Left ventricle myocardium superior (tissue), 1 donor: ENCODE results near the gene CDH26. TPM values are rescaled to one million over a fixed set of nuclear protein-coding genes. Genes with fewer than 3 reads are reported as not detected.

Source experiments
- ATAC-seq: fragments of 200-7000 bp; cut with Tn5 transposase; one replicate; pipeline ENCODE4 v1.9.1; 2020; ENCODE audit warnings: mild to moderate bottlenecking, moderate library complexity
- DNase-seq: peaks from one replicate; pipeline ENCODE4 v3.0.0-alpha.2; 2020
- intact Hi-C: fragments of 100-400 bp; cut with micrococcal nuclease; formaldehyde crosslinking; loops from one replicate; pipeline ENCODE4 v1.11.0; 2022
- total RNA-seq: library from RNA; stranded (reverse); fragmentation: NEBNext Ultra II Directional; extraction: Animal tissue kit (Norgen Biotek cat#: 25700); gene quantifications from one replicate; pipeline ENCODE4 v1.2.1, GENCODE V29; 2021
- donor health status: DM: no; HTN: yes; CAD: no; lungs with severe emphysema.

Gene CDH26
- total RNA-seq, 1 donor from 2014 or later = 1.6 TPM

DNA sequence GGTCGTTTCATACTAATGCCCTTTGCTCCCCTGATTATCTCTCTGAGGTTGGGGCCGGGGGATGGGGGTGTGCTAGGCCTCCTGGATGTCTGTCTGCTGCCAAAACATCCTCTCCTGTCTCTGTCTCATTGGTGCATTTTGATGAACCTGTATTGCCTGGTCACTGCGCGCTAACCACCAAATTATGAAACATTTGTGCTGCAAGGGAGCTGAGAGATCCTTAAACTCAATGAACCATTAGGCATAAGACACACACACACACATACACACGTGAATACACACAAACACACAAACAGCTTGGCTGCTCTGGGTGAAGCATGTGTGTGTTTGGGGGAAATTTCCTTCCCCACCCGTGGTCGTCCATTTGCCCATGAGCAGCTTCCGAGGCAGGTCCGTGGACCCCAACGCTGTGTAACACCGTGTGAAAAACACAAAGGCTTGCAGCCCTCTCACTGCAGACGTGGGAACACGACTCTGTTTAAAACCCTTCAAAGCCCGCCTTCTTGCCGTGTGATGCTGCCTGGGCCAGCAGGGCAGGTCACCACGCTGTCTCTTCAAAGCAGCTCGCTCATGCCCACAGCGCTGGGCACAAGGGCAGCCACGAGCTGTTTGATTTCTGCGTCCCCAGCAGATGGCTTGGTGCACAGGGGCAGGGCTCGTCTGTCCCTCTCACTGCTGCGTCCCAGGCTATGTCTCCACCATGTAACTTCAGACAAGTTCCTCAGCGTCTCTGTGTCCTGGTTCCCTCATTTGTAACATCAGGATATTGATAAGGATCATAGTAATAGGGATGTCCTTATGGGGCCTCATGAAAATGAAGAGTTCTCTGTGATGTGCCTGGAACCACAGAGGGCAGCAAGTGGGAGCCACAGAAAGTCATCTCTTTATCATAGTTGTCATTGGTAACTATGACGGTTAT lies 96.8 kb downstream of the CDH26 start:
- DNase-seq = no peak
- no peak for ATAC-seq
- intact Hi-C loops = no loop called here

DNA sequence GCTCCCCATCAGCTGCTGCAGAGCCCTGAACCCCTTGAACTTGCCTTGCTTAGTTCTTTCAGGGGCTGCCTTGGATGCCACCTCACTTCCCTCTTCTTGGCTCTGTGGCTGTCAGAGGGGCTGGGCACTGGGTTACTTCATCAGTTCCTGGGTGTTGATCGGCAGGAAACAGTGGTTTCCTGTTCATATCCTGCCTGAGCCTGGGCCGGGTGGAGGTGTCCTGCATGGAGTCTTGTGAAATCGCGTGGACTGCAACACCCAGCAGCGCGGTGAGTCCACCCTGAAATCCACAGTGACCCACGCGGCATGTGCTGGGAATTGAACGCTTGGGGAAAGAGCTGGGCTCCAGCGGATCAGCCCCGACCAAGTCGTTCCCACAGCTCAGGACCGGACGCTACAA lies 97.5 kb downstream of the CDH26 start:
- intact Hi-C loops = no loop called here
- ATAC-seq (peak; percentile 61), DNase-seq (peak; percentile 63)

DNA sequence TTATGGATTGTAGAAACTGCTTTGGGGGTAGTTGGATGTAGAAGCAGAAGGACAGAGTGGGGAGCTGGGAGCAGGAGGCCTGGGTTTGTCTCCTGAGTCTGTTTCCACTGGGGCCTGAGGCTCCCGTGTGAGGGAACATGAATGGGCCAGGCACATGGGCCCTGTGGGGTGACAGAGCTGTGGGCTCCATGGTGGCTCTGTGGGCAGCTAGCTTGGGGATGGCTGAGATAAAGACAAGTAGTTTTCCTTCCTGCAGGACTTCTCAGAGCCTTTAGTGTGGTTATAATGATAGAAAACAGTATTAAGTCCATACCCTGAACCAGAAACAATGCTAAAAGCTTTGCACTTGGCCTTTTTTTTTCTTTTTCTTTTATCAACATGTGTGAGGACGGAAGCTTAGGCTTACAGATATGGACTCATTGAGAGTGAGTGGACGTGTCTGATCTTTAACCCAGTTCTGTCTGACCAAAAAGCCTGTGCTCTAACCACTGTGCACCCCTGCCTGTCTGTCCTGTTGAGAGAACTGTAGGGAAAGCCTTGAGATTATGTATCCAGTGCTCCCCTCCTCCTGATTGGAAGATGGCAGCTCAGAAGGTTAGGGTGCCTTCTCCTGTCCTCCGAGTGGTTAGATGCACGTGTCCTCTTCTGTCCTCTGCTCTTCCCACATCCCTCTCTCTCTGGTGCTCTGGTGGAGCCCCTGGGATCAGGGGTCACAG lies 98.3 kb downstream of the CDH26 start:
- no peak for ATAC-seq
- intact Hi-C loops = no loop called here
- DNase-seq = no peak

GRCh38 chr20:60057123-60057865 lies 99.1 kb downstream of the CDH26 start:
- ATAC-seq (peak; percentile 68), DNase-seq (peak; percentile 65)
- intact Hi-C loops = no loop called here

DNA sequence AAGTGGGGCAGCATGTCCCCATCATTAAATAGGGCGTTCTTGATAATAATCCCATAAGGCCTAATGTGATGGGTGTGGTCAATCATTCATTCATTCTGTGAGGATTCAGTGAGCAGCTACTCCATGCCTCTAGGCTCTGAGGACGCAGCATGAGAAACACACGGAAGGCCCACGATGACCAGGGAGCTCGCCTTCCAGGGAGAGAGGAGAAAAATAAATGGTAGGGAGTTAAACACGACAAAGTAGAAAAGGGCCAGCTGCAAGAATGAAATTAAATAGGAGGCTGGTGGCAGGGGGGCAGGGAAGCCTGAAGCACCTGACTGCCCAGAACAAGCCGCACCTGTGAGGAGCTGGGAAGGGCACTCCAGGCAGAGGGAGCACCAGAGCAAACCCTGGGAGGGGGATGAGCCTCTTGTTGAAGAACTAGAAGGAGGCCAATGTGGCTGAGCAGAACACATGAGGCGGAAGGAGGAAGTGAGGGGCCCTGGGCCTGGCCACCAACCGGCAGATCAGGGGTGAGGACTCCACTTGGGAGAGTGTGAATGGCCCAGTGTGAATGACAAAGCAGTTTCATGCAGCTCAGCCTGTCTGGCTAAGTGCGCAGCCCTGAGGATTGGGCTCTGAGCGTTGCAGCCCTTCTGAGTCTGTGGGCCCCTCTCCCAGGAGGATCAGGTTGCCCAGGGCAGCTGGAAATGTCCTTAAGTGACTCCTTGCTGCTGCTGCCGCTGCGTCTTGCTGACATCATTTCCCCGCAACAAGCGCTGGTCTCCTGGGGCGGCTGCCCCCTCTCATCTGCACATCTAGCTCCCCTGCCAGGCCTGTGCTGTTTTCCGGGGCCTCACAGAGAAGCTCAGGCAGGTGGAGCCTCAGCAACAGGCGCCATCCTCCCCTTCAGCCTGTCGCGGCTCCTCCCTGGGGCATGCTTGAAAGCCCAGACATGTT lies 99.9 kb downstream of the CDH26 start:
- DNase-seq (peak; percentile 61), ATAC-seq (peak; percentile 57)
- intact Hi-C loops = no loop called here

- intact Hi-C loops = no loop called here
- no peak for ATAC-seq
- DNase-seq = no peak
Measured at GRCh38 chr20:60058879-60059278, 100.7 kb downstream of the CDH26 start.

GRCh38 chr20:60060006-60060557 lies 101.9 kb downstream of the CDH26 start:
- DNase-seq (no peak), ATAC-seq (no peak)

DNA sequence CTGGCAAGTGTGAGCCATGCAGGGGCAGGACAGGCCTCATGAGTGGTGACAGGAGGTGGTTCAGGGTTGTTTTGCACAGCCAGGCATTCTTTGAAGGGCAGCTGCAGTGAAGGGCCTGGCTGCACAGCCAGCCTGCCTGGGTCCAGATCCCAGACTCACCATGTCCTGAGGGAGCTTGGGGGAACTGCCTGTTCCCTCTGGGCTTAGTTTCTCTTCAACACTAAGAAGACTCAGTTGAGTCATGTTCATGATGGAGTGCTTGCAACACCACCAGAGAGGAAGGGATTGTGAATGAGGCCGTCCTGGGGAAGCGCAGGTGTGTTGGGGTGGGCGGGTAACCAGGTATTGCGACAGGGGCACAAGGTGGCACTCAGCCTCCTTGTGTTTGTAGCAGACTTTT lies 102.4 kb downstream of the CDH26 start:
- ATAC-seq (peak; percentile 12), DNase-seq (no peak)

More at GRCh38 chr20:60060006-60060557, 101.9 kb downstream of the CDH26 start:
- intact Hi-C loops = no loop called here

DNA sequence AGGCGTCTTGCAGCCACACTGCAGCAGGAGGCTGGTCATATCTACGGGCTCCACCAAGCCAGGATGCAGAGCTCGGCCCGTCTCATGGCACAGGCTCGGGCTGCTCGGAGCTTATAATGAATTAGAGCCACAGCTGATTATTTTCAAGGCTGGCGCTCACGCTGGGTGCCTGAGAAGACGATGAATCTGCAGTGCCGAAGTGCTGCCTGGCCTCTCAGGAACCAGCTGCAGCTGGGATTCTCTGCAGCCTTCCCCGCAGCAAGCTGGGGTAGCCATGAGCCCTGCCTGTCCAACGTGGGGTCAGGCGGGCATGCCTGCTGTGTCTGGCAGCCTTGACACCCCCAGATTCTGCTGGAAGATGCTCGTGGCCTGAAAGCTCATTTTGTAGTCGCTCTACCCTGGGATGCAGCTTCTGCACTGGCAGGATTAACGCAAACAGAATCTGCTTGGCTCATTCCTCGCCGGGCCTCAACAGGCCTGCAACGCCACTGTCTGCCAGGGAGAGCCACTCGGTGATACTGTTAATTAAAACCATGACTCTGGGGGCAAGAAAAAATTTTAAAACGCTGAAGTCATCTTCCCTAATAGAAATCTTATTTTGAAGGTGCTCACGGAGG lies 104.3 kb downstream of the CDH26 start:
- DNase-seq = no peak
- ATAC-seq = no peak
- intact Hi-C loops = no loop called here

More for the DNA sequence above, 102.4 kb downstream of the CDH26 start:
- intact Hi-C loops = no loop called here

- intact Hi-C loops = no loop called here
- ATAC-seq = peak; percentile 36
- no peak for DNase-seq
Measured at GRCh38 chr20:60063048-60063451, 104.8 kb downstream of the CDH26 start.

DNA sequence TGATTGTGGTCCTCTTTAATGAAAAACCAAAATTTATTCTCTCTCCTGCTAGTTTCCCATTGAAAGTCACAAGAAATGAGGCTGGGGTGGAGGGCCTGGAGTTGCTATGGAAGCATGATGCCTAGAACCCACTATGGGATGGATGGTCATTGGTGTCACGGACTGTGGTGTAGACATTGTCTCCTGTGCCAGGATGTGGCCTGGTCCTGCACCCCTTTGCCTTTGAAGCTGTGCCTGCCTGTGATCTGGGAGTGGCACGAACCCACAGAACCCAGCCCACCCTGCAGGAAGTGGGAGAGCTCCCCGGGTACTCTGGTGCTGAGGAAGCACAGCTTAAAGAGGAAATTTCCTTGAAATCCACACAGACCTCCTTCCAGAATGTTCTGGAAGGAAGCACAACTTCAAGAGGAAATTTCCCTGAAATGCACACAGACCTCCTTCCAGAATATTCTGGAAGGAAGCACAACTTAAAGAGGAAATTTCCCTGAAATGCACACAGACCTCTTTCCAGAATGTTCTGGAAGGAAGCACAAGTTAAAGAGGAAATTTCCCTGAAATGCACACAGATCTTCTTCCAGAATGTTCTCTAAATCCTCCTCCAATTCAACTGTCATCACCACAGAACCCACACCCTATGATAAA lies 105.6 kb downstream of the CDH26 start:
- DNase-seq (no peak), ATAC-seq (no peak)
- intact Hi-C loops = no loop called here

Other genes with a start within 250 kb of the CDH26 start
- gene SYCP2, start 24.8 kb upstream of the CDH26 start, total RNA-seq = 2.8 TPM
- 13.7 TPM for gene PPP1R3D, start 18.1 kb upstream of the CDH26 start, total RNA-seq
- 37.6 TPM for gene FAM217B, start 18.0 kb upstream of the CDH26 start, total RNA-seq